Astrocyte of the cerebellum (primary cell): Measurements from ENCODE around the gene TAF11.
A peak's percentile ranks its signal among the peaks of the same experiment; 100 is the strongest.
"Not testable (repeated sequence)": the region's sequence is repeated elsewhere in the genome, so short reads cannot be mapped to it uniquely, and the experiment has no call there.

Experiments
- DNase-seq: peaks from one replicate; pipeline ENCODE4 v3.0.0-alpha.2; 2011; ENCODE audit warnings: low read depth
- H3K4me3 ChIP-seq: 2 replicates; pipeline ENCODE4 v1.5.1; 2011; ENCODE audit warnings: mild to moderate bottlenecking, low read depth, low read length, moderate library complexity
- in situ Hi-C: cut with HindIII; loops from 2 replicates; pipeline ENCODE4 v1.10.0; 2017; ENCODE audit warnings: low sequenced_read_pairs
- TF ChIP-seq, protein P1 (sequence below): IDR thresholded peaks from 2 replicates; pipeline ENCODE4 v1.5.1; 2012; ENCODE audit warnings: low read length, low read depth, moderate library complexity, mild to moderate bottlenecking; ENCODE audit errors: missing control alignments

Gene TAF11

GRCh38 chr6:34887753-34888513, at the start of gene TAF11:
TAF11 (minus strand) TSS chr6:34888042; CDS start chr6:34887957, 85 bp downstream.
- TF ChIP-seq, protein P1, sequence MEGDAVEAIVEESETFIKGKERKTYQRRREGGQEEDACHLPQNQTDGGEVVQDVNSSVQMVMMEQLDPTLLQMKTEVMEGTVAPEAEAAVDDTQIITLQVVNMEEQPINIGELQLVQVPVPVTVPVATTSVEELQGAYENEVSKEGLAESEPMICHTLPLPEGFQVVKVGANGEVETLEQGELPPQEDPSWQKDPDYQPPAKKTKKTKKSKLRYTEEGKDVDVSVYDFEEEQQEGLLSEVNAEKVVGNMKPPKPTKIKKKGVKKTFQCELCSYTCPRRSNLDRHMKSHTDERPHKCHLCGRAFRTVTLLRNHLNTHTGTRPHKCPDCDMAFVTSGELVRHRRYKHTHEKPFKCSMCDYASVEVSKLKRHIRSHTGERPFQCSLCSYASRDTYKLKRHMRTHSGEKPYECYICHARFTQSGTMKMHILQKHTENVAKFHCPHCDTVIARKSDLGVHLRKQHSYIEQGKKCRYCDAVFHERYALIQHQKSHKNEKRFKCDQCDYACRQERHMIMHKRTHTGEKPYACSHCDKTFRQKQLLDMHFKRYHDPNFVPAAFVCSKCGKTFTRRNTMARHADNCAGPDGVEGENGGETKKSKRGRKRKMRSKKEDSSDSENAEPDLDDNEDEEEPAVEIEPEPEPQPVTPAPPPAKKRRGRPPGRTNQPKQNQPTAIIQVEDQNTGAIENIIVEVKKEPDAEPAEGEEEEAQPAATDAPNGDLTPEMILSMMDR = no peak
- DNase-seq = peak; percentile 86
- in situ Hi-C loops = no loop called here
- H3K4me3 ChIP-seq = peak within 1 kb of the TSS; percentile 96

GRCh38 chr6:34934516-34934915, 46.7 kb upstream of the TAF11 start:
- TF ChIP-seq, protein P1 = no peak
- DNase-seq = peak; percentile 70
- in situ Hi-C loops = no loop called here

GRCh38 chr6:34932202-34932601, 44.4 kb upstream of the TAF11 start:
- in situ Hi-C loops, H3K4me3 ChIP-seq, DNase-seq: not testable (repeated sequence)

More at GRCh38 chr6:34934516-34934915, 46.7 kb upstream of the TAF11 start:
- H3K4me3 ChIP-seq = no peak overlapping the region

DNA sequence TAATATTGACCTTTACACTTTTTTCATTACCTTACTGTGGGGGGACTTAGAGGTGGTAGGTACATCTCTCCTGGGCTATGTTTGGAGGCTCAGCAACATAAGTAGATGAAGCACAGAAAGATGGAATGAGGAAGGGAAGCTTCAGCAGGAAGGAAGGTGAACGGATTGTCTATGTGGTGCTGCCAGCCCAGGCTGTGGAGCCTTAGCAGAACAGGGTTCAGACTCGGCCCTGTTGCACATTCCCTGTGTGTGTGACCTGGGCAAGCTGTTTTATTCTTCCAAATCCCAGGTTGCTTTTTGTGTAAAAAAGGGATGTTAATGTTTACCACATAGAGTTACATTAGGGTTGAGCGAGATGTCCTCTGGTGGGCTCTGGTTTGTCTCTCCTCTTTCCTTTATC, 42.4 kb upstream of the TAF11 start:
- DNase-seq = no peak
- in situ Hi-C loops = no loop called here
- H3K4me3 ChIP-seq = no peak overlapping the region
- TF ChIP-seq, protein P1 = no peak

- H3K4me3 ChIP-seq = no peak overlapping the region
- no peak for DNase-seq
- TF ChIP-seq, protein P1 = no peak
- in situ Hi-C loops = no loop called here
These were observed 41.6 kb upstream of the TAF11 start for GRCh38 chr6:34929241-34929978.

DNA sequence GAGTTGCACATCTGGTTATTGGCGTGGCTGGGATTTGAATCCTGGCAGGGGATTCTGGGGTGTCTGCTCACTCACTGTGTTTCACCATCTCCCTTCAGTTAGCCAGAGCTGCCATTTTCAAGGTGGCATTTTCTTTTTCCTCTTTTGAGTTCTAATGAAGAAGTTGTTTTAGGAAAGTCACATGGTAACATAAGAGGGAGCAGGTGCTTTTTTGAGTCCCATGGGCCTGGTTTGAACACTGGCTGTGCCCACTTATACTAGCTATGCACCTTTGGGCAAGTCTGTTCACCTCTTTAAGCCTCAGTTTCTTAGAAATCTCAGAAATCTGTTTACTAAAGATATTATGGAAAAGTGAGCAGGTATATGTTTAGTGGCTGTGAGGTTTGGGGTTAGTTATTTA, 40.9 kb upstream of the TAF11 start:
- TF ChIP-seq, protein P1 = no peak
- in situ Hi-C loops = no loop called here
- H3K4me3 ChIP-seq = no peak overlapping the region
- DNase-seq = no peak

- in situ Hi-C loops = no loop called here
- TF ChIP-seq, protein P1 = no peak
- DNase-seq = no peak
- no peak overlapping the region for H3K4me3 ChIP-seq
These were observed 40.4 kb upstream of the TAF11 start for GRCh38 chr6:34928220-34928619.
